ENCODE results near the gene IFIT1B. TPM values are rescaled to one million over a fixed set of nuclear protein-coding genes. Genes with fewer than 3 reads are reported as not detected.
A peak's percentile ranks its signal among the peaks of the same experiment; 100 is the strongest.

IFIT1B gene
- total RNA-seq, 1 experiment from 2014 or later, result not detected

DNA sequence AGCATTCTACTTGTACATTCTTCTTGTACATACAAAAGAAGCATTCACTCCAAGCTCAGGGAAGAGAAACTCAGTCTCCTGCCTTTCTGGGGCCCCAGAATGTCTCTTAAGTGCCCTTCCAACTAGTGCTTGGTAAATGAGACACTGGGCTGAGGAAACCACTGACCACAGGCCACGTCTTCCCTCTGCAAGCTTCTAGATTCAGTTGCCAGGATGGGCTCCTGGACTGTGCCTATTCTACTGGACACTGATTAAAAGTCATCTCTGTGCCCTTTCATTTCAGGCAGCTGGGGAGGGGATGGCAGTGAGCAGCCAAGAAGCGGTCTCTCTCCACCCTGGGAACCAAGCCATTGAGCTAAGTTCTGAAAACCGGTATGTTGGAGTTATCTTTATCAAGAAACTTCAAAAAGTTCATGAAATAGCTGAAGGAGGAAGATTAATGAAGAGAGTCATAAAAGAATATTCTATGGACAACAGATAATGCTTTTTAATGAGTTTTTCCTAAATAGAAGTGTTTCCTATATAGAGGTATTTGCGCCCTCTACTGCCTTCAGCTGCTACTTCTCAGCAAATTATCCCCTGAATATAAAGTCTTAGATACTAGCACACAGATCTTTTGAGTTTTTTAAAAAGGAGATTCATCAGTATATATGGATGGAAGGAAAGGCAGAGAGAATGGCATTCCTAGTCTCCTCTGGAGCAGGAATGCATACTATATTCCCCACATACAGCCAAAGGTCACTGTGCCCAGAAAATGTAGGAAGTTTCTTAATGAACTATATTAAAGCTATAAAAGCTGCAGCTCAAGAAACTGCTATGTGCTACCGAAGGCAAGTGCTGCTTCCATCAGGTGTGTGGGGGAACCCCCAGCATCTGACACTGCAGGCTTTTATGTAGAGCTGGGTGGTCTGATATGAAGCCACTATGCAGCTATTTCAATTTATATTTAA, 8.4 kb upstream of the IFIT1B start:
- H3K4me3 ChIP-seq, result no peak overlapping the region
- no peak overlapping the region for H3K4me2 ChIP-seq
- H3F3A ChIP-seq (ENCODE audit: insufficient read depth, low read depth), result peaks cover 9% of the 10 kb centered on the region; the same call in 1 of the 2 replicates
- H4K20me1 ChIP-seq (ENCODE audit: insufficient read depth), result no peaks in the 10 kb centered on the region
- H3K79me2 ChIP-seq (ENCODE audit: low read depth), result no peaks in the 10 kb centered on the region
- TF ChIP-seq EZH2 (IDR thresholded peaks at IDR 0.05; ENCODE audit: low read depth), result no peak
- TF ChIP-seq, protein P1, sequence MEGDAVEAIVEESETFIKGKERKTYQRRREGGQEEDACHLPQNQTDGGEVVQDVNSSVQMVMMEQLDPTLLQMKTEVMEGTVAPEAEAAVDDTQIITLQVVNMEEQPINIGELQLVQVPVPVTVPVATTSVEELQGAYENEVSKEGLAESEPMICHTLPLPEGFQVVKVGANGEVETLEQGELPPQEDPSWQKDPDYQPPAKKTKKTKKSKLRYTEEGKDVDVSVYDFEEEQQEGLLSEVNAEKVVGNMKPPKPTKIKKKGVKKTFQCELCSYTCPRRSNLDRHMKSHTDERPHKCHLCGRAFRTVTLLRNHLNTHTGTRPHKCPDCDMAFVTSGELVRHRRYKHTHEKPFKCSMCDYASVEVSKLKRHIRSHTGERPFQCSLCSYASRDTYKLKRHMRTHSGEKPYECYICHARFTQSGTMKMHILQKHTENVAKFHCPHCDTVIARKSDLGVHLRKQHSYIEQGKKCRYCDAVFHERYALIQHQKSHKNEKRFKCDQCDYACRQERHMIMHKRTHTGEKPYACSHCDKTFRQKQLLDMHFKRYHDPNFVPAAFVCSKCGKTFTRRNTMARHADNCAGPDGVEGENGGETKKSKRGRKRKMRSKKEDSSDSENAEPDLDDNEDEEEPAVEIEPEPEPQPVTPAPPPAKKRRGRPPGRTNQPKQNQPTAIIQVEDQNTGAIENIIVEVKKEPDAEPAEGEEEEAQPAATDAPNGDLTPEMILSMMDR (conservative IDR thresholded peaks at IDR 0.05), result peak; percentile 64
- DNase-seq, result no peak
- H3K9me3 ChIP-seq (ENCODE audit: insufficient read depth, low read depth), result no peaks in the 10 kb centered on the region
- intact Hi-C loops (cut with micrococcal nuclease; ENCODE audit: unreplicated experiment), result no loop called here
- no peak overlapping the region for H2AFZ ChIP-seq
- BruUV-seq (replicated peaks), result no TSS peak
- H3K27me3 ChIP-seq (ENCODE audit: insufficient read depth, low read depth), result no peaks in the 10 kb centered on the region
- H3K36me3 ChIP-seq (ENCODE audit: low read depth), result no peaks in the 10 kb centered on the region
- no peak overlapping the region for H3K27ac ChIP-seq
- no peaks in the 10 kb centered on the region for H3K9me2 ChIP-seq (ENCODE audit: insufficient read depth)
- peaks cover 13% of the 10 kb centered on the region for H3K4me1 ChIP-seq (replicated peaks; ENCODE audit: insufficient read depth)
- POLR2A ChIA-PET (ENCODE audit: unreplicated experiment), result interaction anchor here (0.6 to 0.7 kb wide), 2 partner anchors 18 to 92 kb away, joined by 8 to 15 read pairs; no protein-coding TSS in a partner anchor
- CTCF ChIA-PET, result interaction anchor here (0.6 to 0.9 kb wide), 3 partner anchors 44 to 193 kb away, joined by 3 to 4 read pairs (median 3); no protein-coding TSS in a partner anchor

DNA sequence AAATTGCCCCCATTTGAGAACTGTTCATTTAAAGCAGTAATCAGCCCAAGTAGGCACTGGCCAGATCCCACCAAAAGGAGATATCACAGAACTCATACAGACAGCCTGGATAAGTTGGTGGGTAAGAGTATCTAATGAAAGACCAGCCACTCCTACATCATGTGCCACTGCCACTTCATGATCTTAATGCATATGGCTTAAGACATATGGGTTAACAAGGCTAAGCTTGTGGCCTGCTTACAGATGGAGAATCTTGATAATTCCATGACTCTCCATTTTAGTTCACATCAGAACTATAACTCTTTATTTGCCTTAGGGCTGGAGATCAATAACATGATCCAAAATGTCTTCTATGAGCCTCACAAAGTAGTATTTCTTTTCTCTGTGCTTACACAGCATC, 6.8 kb upstream of the IFIT1B start:
- BruUV-seq (replicated peaks), result no TSS peak
- no peak overlapping the region for H2AFZ ChIP-seq
- H3K9me2 ChIP-seq (ENCODE audit: insufficient read depth), result no peaks in the 10 kb centered on the region
- no peak for DNase-seq
- H3K27me3 ChIP-seq (ENCODE audit: insufficient read depth, low read depth), result no peaks in the 10 kb centered on the region
- H3K9me3 ChIP-seq (ENCODE audit: insufficient read depth, low read depth), result no peaks in the 10 kb centered on the region
- H4K20me1 ChIP-seq (ENCODE audit: insufficient read depth), result no peaks in the 10 kb centered on the region
- intact Hi-C loops (cut with micrococcal nuclease; ENCODE audit: unreplicated experiment), result no loop called here
- no peak for TF ChIP-seq EZH2 (IDR thresholded peaks at IDR 0.05; ENCODE audit: low read depth)
- TF ChIP-seq, protein P1 (conservative IDR thresholded peaks at IDR 0.05), result no peak
- H3K79me2 ChIP-seq (ENCODE audit: low read depth), result no peaks in the 10 kb centered on the region
- CTCF ChIA-PET, result no interaction called here
- peaks cover 9% of the 10 kb centered on the region; the same call in 1 of the 2 replicates for H3F3A ChIP-seq (ENCODE audit: insufficient read depth, low read depth)
- H3K4me2 ChIP-seq, result no peak overlapping the region
- no peak overlapping the region for H3K27ac ChIP-seq
- no peaks in the 10 kb centered on the region for H3K36me3 ChIP-seq (ENCODE audit: low read depth)
- no peak overlapping the region for H3K4me3 ChIP-seq
- POLR2A ChIA-PET (ENCODE audit: unreplicated experiment), result no interaction called here
- H3K4me1 ChIP-seq (replicated peaks; ENCODE audit: insufficient read depth), result peaks cover 19% of the 10 kb centered on the region

DNA sequence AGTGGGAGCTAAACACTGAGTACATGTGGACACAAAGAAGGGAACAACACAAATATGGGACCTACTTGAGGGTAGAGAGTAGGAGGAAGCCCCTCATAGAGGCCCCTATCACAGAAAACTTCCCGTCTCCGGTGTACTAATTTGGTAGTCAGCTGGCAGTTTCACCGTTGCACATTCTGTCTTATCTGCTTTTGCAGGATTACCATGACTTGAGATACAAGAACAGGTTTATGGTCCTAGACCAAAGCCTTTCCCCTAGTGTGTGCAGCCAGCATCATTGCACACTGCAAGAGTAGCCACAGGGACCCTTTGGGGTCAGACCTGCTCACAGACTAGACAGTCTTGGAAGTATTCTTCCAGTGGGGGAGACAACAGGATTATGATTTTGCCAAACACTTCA, 5.9 kb upstream of the IFIT1B start:
- peaks cover 19% of the 10 kb centered on the region for H3K4me1 ChIP-seq (replicated peaks; ENCODE audit: insufficient read depth)
- POLR2A ChIA-PET (ENCODE audit: unreplicated experiment), result interaction anchor here (0.7 kb wide), 1 partner anchor 26 kb away, joined by 4 read pairs; no protein-coding TSS in a partner anchor
- H3K36me3 ChIP-seq (ENCODE audit: low read depth), result no peaks in the 10 kb centered on the region
- no peak overlapping the region for H3K4me3 ChIP-seq
- H3K9me2 ChIP-seq (ENCODE audit: insufficient read depth), result no peaks in the 10 kb centered on the region
- intact Hi-C loops (cut with micrococcal nuclease; ENCODE audit: unreplicated experiment), result no loop called here
- BruUV-seq (replicated peaks), result no TSS peak
- CTCF ChIA-PET, result no interaction called here
- TF ChIP-seq EZH2 (IDR thresholded peaks at IDR 0.05; ENCODE audit: low read depth), result no peak
- peaks cover 9% of the 10 kb centered on the region; the same call in 1 of the 2 replicates for H3F3A ChIP-seq (ENCODE audit: insufficient read depth, low read depth)
- H3K4me2 ChIP-seq, result no peak overlapping the region
- no peaks in the 10 kb centered on the region for H3K27me3 ChIP-seq (ENCODE audit: insufficient read depth, low read depth)
- H3K79me2 ChIP-seq (ENCODE audit: low read depth), result no peaks in the 10 kb centered on the region
- H2AFZ ChIP-seq, result no peak overlapping the region
- no peak for DNase-seq
- no peaks in the 10 kb centered on the region for H3K9me3 ChIP-seq (ENCODE audit: insufficient read depth, low read depth)
- H4K20me1 ChIP-seq (ENCODE audit: insufficient read depth), result no peaks in the 10 kb centered on the region
- no peak overlapping the region for H3K27ac ChIP-seq

Data from PC-9 (cell line).